OCI-LY1 (cell line): ENCODE data around the gene ZNF853.

Experiments used
- H2AFZ ChIP-seq: fragments of 200-600 bp; sonication (generic), shearing (Covaris generic); 2 replicates; pipeline ENCODE4 v1.6.0; 2014; ENCODE audit warnings: antibody characterized with exemption, mild to moderate bottlenecking, low read length
- H3F3A ChIP-seq: fragments of 200-600 bp; sonication (generic), shearing (Covaris generic); 2 replicates; pipeline ENCODE4 v1.6.0; 2014; ENCODE audit warnings: mild to moderate bottlenecking, antibody characterized with exemption, low read length, moderate library complexity; ENCODE audit not compliant: insufficient read depth
- H3K27ac ChIP-seq: fragments of 200-600 bp; sonication (generic); 2 replicates; pipeline ENCODE4 v1.5.1; 2014; ENCODE audit warnings: low read length, mixed run types, mild to moderate bottlenecking, low read depth; ENCODE audit not compliant: poor library complexity, severe bottlenecking
- H3K27me3 ChIP-seq: fragments of 200-600 bp; sonication (generic); 2 replicates; pipeline ENCODE4 v1.6.0; 2014; ENCODE audit warnings: antibody characterized with exemption, mild to moderate bottlenecking, low read length, moderate library complexity; ENCODE audit not compliant: insufficient read depth
- H3K36me3 ChIP-seq: fragments of 200-600 bp; sonication (generic); 2 replicates; pipeline ENCODE4 v1.6.1; 2014; ENCODE audit warnings: mild to moderate bottlenecking, antibody characterized with exemption, low read length, moderate library complexity, mixed read lengths; ENCODE audit not compliant: insufficient read depth
- H3K4me1 ChIP-seq: fragments of 200-600 bp; sonication (generic); 2 replicates; pipeline ENCODE4 v1.5.1; 2014; ENCODE audit warnings: mild to moderate bottlenecking, low read length, moderate library complexity; ENCODE audit not compliant: insufficient read depth, severe bottlenecking
- H3K4me2 ChIP-seq: fragments of 200-600 bp; sonication (generic), shearing (Covaris generic); 2 replicates; pipeline ENCODE4 v1.6.1; 2014; ENCODE audit warnings: low read length
- H3K4me3 ChIP-seq: fragments of 200-600 bp; sonication (generic); 2 replicates; pipeline ENCODE4 v1.5.1; 2014; ENCODE audit warnings: low read length, low read depth, mild to moderate bottlenecking, mixed read lengths; ENCODE audit not compliant: poor library complexity, severe bottlenecking
- H3K79me2 ChIP-seq: fragments of 200-600 bp; shearing (Covaris generic); 2 replicates; pipeline ENCODE4 v1.6.1; 2016; ENCODE audit warnings: mixed run types, low read length, mixed read lengths; ENCODE audit not compliant: insufficient read depth
- H3K9ac ChIP-seq: fragments of 200-600 bp; sonication (generic), shearing (Covaris generic); 2 replicates; pipeline ENCODE4 v1.6.1; 2014; ENCODE audit warnings: mild to moderate bottlenecking, low read length, mixed read lengths
- H3K9me2 ChIP-seq: fragments of 200-600 bp; sonication (generic), shearing (Covaris generic); 2 replicates; pipeline ENCODE4 v1.6.1; 2014; ENCODE audit warnings: low read depth, mild to moderate bottlenecking, low read length, mixed read lengths
- H3K9me3 ChIP-seq: fragments of 200-600 bp; shearing (Covaris generic); 2 replicates; pipeline ENCODE4 v1.6.1; 2014; ENCODE audit warnings: low read length, mixed read lengths
- H4K20me1 ChIP-seq: fragments of 200-600 bp; sonication (generic), shearing (Covaris generic); 2 replicates; pipeline ENCODE4 v1.6.0; 2016; ENCODE audit warnings: mild to moderate bottlenecking, low read length; ENCODE audit not compliant: insufficient read depth
- CTCF ChIP-seq: fragments of 200-600 bp; sonication (generic), shearing (Covaris generic); IDR thresholded peaks from 2 replicates; pipeline ENCODE4 v1.5.1; 2017; ENCODE audit warnings: mild to moderate bottlenecking, antibody characterized with exemption, low read length, moderate library complexity, mixed read lengths
- EZH2 ChIP-seq: fragments of 200-600 bp; sonication (generic), shearing (Covaris generic); IDR thresholded peaks from 2 replicates; pipeline ENCODE4 v1.8.0; 2017; ENCODE audit warnings: borderline replicate concordance, mixed run types, mild to moderate bottlenecking, antibody characterized with exemption, low read length, moderate library complexity, mixed read lengths

The ZNF853 gene

GRCh38 chr7:6636741-6637543 is 21.5 kb downstream of the ZNF853 start, which contains the start of gene ZNF316:
Gene ZNF316 (plus strand): TSS chr7:6637318. CDS start chr7:6642410, 5,092 bp downstream.
- Histone ChIP-seq H3K9me3 (no peaks in the 10 kb centered on the region), H3F3A (no peaks in the 10 kb centered on the region), H2AFZ (no peak within 1 kb of the TSS), H3K79me2 (no peaks in the 10 kb centered on the region), H3K4me3 (peak within 1 kb of the TSS; percentile 71), H3K9ac (peak within 1 kb of the TSS; percentile 77), H3K4me2 (peak within 1 kb of the TSS; percentile 85), H3K9me2 (no peaks in the 10 kb centered on the region), H3K27me3 (no peaks in the 10 kb centered on the region), H3K27ac (peak within 1 kb of the TSS; percentile 12), H3K4me1 (peaks cover 17% of the 10 kb centered on the region), H3K36me3 (peaks cover 29% of the 10 kb centered on the region), H4K20me1 (no peaks in the 10 kb centered on the region)
- TF ChIP-seq EZH2 (no peak), CTCF (no peak)

GRCh38 chr7:6637544-6638229 is 22.3 kb downstream of the ZNF853 start:
- H2AFZ ChIP-seq: no peak overlapping the region
- no peaks in the 10 kb centered on the region for H3F3A ChIP-seq
- peak overlapping the region; percentile 68 for H3K4me2 ChIP-seq
- H3K9me3 ChIP-seq: no peaks in the 10 kb centered on the region
- no peaks in the 10 kb centered on the region for H3K27me3 ChIP-seq
- peaks cover 17% of the 10 kb centered on the region for H3K4me1 ChIP-seq
- H3K9ac ChIP-seq: peak overlapping the region; percentile 55
- peak overlapping the region; percentile 63 for H3K4me3 ChIP-seq
- no peaks in the 10 kb centered on the region for H4K20me1 ChIP-seq
- no peaks in the 10 kb centered on the region for H3K9me2 ChIP-seq
- H3K79me2 ChIP-seq: no peaks in the 10 kb centered on the region
- peak overlapping the region; percentile 12 for H3K27ac ChIP-seq
- H3K36me3 ChIP-seq: peaks cover 36% of the 10 kb centered on the region
- peak; percentile 48 for TF ChIP-seq CTCF
- TF ChIP-seq EZH2: no peak

- H3K9me2 ChIP-seq: no peaks in the 10 kb centered on the region
- H3K4me1 ChIP-seq: peaks cover 17% of the 10 kb centered on the region
Observed at GRCh38 chr7:6639032-6639431, 23.6 kb downstream of the ZNF853 start.

More at GRCh38 chr7:6639032-6639431, 23.6 kb downstream of the ZNF853 start:
- Histone ChIP-seq H3K79me2 (no peaks in the 10 kb centered on the region), H2AFZ (no peak overlapping the region), H3K9me3 (no peaks in the 10 kb centered on the region), H3K27me3 (no peaks in the 10 kb centered on the region), H4K20me1 (no peaks in the 10 kb centered on the region), H3K9ac (no peak overlapping the region), H3K27ac (no peak overlapping the region), H3K4me3 (no peak overlapping the region), H3K4me2 (no peak overlapping the region; the same call in 1 of the 2 replicates), H3K36me3 (peaks cover 50% of the 10 kb centered on the region), H3F3A (no peaks in the 10 kb centered on the region)
- TF ChIP-seq EZH2 (no peak), CTCF (no peak)
